Hindlimb muscle (tissue), 1 donor: ENCODE results near the gene CCDC144A. TPM values are rescaled to one million over a fixed set of nuclear protein-coding genes. Genes with fewer than 3 reads are reported as not detected.
A peak's percentile ranks its signal among the peaks of the same experiment; 100 is the strongest.
"Not testable (repeated sequence)": the region's sequence is repeated elsewhere in the genome, so short reads cannot be mapped to it uniquely, and the experiment has no call there.

Source experiments
- DNase-seq: peaks from one replicate; pipeline ENCODE4 v3.0.0-alpha.2; 2013
- polyA plus RNA-seq: library from polyadenylated mRNA; unstranded; fragments of 120-200 nt; gene quantifications from one replicate; pipeline ENCODE4 v1.2.1, GENCODE V29; 2013; ENCODE audit not compliant: insufficient read length

Gene CCDC144A
- polyA plus RNA-seq, 1 donor, result 3.8 TPM

DNA sequence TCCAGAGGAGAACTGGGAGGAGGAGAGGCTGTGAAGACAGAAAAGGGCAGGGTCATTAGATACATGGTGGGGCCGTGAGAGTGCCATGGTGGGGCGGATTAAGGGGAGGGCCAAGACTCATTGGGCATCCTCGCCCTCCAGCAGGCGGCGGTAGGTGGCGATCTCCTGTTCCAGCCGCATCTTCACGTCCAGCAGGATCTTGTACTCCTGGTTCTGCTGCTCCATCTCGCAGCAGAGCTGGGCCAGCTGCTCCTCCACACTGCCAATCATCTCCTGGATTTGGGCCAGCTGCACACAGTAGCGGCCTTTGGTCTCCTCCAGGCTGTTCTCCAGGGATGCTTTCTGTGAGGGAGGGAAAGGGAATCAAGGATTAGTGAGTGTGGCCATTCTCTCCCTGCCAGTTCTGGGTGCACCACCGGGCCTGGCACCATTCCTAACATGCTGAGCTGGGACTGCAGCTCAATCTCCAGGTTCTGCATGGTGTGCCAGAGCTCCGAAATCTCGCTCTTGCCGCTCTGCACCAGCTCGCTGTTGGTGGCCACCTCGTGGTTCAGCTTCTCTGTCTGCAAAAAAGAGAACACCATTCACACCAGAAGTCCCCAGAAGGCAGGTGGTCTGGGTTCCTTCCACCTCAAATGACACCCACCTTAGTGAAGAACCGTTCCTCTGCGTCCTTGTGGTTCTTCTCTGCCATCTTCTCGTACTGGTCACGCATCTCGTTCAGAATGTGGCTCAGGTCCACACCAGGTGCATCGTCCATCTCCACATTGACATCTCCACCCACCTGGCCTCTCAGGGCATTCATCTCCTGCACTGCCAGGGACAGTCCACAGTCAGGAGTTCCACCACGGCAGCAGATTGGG lies 129.0 kb downstream of the CCDC144A start:
- no peak for DNase-seq

DNA sequence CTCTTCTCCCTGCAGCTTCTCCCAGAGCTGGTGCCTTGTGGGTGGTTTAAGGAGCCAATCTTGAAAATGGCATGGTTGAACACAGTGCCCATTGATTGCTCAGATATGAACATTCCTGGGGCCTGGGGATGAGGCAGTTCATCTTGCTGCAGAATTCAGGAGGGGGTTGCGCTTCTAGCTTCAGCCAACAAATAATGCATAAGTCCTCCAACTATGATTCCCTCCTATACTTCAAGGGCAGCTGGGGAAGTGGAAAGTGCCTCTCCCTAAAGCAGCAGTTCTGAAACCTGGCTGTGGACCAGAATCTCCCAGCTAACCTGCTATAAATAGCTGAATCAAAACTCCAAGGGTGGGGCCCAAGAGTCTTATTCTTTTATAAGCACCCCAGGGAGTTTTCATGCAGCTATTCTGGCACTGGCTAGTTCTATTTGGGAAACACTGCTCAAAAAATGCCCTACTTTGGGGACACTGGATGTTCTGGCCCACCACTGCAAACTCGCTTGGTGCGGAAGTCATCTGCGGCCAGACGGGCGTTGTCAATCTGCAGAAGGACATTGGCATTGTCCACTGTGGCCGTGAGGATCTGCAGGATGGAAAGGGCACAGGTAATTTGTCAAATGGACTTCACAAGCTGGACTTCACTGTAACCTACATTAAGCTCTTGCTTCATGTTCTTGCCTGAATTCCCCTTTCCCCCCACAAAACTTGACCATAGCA lies 130.3 kb downstream of the CCDC144A start:
- DNase-seq, result peak; percentile 43

DNA sequence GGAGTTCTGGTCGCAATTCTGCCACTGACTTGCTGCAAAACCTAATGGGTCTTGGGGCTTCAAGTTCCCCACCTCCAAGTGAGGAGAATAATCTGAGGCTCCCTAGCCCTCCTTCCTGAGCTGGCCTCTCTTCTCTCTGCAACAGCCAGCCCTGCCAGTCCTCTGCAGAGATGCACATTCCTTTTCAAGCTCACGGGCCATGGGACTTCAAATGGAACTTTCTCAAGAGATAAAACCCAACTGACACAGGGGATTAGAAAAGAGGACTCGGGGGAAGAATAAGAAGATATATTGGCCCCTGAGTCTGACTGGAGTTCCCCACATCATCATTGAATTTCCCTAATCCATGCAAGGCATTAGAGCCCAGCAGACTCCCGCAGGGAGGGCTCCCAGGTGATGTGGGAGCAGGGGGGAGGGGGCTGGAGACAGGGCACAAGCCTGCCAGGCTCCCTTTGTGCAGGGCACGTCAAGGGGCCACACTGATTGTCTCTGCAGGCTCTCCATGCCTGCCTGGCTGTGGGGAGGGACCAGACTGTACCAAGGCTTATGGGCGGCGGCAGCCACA lies 131.0 kb downstream of the CCDC144A start:
- no peak for DNase-seq

DNA sequence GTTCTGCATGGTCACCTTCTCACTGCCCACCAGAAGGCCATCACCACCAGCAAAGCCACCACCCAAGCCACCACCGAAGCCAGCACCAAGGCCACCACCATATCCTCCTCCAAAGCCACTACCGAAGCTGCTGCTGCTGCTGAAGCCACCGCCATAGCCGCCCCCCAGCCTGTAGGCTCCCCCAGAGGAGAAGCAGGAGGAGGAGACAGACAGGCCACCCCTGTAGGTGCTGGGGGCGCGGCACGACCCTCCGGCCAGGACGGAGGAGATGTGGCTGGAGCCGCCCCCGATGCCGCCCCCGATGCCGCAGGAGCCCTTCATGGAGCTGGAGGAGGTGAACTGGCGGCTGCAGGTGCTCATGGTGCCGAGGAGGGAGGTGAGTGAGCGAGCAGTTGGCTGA lies 132.1 kb downstream of the CCDC144A start:
- DNase-seq, result not testable (repeated sequence)

DNA sequence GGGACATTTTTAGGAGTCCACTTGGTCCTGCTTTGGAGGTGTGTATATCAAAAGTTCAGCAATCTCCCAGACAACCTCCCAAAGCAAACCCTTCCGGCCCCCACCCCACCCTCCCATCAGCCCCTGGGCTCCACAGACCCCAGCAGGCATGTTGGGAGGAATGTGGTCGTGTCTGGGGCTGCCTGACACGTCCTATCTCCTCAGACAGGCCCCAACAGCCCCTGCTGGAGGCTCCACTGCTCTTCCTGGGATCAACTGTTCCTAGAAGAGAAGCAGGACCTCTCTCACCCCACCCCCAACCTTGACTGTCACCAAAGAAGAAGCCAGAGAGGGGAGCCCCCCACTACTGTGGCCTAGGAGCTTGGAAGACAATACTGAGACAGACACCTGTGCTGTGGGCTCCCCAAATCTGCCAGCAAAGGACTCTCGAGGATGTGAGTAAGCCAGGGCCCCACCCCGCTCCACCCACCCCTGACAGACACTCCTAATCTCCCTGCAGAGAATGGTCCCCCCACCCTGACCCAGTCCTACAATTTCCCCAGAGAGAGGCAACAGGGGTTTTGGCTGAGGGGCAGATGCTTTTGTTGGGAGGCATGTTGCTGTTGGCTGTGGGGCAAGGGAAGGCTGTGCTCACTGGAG lies 133.8 kb downstream of the CCDC144A start:
- DNase-seq, result not testable (repeated sequence)

Other genes starting within 250 kb of the CCDC144A start
- 5.8 TPM for gene LRRC75A, start 198.0 kb upstream of the CCDC144A start, polyA plus RNA-seq
- 4.9 TPM for gene ZNF287, start 121.0 kb upstream of the CCDC144A start, polyA plus RNA-seq
- gene ZNF624, start 36.4 kb upstream of the CCDC144A start, polyA plus RNA-seq, result 6.4 TPM